Stimulated activated CD4-positive, alpha-beta T cell treated with anti-CD3 and anti-CD28 coated beads, Interleukin-15, amount 100 ng/mL, for 24 hours (primary cell): Measurements from ENCODE around the gene AP3S2.
"Not testable (repeated sequence)": the region's sequence is repeated elsewhere in the genome, so short reads cannot be mapped to it uniquely, and the experiment has no call there.

Experiments
- DNase-seq: peaks from one replicate; pipeline ENCODE4 v3.0.0-alpha.2; 2020

AP3S2 gene

DNA sequence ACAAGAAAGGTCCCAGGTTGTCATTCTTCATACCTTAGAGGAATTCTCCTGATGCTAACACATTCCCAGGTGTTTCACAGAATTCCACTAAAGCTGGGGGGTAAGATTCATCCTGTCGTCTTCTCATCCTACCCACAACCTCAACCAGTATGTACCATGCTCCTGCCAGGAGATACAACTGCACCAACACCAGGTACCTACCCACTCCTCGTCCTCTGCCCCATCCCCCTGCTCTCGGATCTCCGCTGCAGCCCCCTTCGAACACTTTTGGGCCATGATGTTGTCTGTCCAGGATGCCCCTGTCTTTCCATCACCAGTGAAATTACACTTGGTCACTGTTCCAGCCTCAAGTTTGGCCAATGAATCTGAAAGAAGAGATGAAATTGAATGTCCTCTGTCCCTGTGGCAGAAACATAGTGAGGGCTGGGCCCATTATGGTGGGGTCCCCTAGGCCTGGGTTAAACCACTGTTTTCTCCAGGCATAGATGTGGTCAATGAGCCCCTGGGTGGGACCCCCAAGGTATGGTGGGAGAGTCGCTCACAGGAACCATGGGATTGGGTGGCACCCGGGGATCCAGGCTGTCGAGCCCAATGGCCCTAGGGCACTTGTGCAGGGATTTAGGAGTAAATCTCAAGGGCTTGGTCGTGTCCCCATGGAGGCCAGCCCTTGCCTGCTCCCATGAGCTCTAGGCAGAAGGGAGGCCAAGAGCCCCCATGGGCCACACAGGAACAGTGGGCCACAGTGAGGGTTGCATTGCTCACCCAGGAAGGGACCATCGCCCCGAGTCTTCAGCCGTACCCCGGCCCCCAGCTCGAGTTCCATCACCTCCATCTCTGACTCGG is 9.4 kb upstream of the AP3S2 start:
- DNase-seq = no peak

DNA sequence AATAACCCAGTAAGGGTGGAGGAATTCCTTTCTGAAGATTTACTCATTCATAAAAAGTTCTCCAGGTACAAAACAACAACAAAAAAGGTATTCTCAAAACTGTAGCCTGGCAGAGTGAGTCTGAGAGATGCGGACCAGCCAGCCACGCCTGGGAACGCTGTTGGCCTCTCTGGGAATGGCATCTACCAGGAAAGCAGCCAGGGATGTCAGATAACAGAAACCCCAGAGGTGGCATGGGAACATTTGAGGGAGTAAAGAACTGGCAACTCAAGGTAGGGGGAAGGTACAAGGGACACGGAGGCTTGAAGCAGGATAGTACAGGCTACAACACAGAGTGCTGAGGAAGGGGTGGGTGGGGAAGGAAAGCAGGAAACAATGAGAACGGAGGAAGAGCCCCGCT is 7.1 kb upstream of the AP3S2 start:
- no peak for DNase-seq

DNA sequence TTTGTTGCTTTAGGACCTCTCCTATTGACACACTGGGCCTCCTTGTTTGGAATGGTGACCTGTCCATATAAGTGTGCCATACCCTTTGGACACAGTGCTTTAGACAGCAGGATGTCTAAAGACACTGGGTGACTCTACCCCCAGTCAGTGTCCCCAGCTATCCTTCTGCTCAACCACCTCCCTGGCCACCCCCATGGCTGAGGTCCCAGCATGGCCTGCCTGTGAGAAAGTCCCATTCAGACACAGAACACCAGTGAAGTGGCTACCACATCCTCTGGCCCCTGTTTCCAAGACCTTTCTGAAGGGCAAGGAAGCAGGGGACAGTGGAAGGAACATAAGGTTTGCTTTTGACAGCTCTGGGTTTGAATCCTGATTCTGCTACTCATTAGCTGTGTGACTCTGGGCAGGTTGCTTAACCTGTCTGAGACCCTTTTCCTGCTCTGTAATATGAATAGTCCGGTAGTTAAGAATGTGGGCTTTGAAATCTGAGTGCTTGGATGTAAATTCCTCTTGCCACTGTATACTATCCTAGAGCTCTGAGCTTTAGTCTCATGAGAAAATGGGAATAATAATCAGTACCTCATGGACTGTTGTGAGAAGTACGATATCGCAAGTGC is 6.3 kb upstream of the AP3S2 start:
- no peak for DNase-seq

DNA sequence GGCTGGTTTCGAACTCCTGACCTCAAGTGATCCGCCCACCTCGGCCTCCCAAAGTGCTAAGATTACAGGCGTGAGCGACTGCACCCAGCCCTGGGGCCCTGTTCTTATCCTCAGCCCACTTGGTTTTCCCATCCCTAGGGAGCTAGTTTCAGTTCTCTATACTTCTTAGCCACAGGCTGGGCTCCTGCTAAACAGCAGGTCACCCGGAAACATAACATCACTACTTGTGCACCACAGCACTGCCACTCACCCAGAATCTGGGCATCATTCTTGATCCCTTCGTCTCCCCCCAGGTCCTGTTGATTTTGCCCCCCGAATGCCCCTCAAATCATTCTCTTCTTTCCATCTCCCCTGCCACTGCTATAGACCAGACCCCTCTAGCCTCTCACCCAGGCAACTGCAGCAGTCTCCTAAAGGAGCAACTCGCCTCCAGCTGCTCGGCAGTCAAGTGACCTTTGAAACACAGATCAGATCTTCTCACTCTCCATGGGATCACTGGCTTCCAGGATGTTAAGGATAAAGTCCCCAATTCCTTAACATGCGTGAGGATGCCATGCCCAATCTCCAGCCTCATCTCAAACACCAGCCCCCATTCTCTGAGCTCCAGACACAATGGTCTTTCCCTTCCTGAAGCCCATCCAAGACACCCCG is 5.6 kb upstream of the AP3S2 start:
- no peak for DNase-seq

DNA sequence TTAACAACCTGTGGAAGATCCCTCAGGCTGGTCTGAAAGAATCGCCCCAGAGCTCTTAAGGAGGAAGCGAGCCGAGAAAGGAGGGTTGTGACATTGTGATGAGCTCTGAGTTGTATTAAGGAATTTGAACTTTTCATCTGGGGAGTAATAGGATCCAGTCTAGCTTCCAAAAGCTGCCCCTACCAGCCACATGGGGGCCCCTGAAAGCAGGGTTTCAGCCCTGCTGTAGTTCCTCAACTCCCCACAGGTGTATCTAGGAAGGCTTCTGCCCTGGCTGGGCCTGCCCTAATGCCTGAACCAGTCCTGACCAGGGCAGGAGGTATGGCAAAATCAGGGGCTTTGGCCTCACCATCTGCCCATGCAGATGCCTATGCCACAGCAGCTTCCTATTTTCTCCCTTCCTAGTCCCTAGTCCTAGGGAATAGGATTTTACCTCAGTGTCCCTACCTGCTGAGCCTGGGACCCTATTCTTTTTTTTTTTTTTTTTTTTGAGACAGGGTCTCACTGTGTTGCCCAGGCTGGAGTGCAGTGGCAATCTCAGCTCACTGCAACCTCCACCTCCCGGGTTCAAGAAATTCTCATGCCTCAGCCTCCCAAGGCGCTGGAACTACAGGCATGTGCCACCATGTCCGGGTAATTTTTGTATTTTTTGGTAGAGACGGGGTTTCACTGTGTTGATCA is 5.0 kb upstream of the AP3S2 start:
- peak; percentile 57 for DNase-seq

DNA sequence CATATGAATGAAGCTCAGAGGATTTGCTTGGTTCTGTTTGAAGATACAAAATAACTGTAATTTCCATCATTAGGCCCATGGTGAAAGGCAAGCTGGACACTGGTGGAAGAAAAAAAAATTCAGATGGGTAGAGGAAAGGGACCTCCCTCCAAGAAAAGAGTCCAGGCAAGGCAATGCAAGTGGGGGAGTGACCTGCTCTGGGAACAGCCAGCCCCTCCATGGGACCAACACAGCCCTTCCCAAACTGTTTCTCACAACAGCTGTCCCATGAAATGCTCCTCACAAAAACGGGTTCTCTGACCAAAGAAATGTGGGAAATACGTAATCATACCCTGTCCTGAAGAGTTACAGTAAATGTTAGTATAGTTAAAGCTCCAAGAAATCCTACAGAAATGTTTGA is 4.4 kb upstream of the AP3S2 start:
- no peak for DNase-seq

DNA sequence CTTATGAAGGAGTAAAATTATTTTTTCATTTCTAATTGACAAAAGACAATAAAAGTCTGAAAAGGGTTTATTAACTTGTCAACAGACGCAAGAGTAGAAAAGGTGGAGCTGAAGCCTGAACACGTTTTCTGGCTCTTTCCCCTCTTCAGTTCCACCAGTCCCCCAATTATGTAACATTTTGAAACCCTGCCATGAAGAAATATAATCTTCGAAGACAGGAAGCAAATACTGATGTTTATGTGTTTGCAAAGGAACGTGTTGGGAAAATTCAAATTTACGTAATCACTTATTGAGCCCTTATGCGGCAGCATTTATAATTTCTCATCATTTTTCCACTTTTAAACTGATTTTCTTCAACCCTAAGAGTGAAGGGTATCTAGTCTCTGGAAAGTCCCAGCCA is 767 bp downstream of the AP3S2 start:
- no peak for DNase-seq

DNA sequence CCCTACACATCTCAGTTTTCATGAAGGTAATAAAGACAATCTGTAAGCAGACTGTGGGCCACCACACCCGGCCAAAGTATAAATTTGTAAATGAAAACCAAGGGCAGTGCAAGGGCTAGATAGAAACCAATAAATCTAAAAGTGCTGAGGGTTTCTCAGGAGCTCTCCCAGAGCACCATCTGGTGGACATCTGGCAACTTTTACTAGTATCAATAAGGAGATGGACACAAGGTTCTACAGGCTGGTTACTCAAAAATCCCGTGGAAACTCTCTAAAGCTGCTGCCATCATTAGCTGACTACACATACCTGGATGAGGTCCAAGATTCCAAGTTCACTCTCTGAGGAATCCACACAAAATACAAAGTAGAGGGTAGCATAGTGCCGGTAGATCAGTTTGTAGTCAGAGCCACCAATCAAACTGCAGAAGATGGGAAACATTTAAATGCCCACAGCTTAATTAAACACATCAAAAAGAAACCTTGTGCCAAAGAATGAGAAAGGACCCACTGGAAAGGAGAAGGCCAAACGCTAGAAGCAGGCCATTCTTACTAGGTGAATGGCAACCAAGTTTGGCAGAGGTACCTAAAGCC is 5.5 kb downstream of the AP3S2 start:
- DNase-seq = no peak

DNA sequence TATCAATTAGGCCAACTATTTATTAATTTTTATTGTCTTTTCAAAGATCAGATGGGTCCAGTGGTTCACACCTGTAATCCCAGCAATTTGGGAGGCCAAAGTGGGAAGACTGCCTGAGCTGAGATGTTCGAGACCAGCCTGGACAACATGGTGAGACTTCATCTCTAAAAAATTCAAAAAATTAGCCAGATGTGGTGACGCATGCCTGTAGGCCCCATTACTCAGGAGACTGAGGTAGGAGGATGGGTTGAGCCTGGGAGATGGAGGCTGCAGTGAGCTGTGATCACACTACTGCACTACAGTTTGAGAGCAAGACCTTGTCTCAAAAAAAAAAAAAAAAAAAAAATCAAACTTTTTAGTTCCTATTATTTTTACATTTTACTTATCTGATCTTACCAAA is 8.2 kb downstream of the AP3S2 start:
- DNase-seq = no peak

DNA sequence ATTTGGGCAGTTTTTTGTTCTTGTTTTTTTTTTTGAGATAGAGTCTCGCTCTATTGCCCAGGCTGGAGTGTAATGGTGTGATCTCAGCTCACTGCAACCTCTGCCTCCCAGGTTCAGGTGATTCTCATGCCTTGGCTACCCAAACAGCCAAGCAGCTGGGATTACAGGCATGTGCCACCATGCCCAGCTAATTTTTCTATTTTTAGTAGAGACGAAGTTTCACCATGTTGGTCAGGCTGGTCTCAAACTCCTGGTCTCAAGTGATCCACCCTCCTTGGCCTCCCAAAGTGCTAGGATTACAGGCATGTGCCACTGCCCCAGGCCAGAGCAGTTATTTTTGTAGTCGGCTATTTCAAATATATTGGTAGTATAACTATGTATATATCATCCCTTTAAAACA is 8.6 kb downstream of the AP3S2 start:
- DNase-seq = not testable (repeated sequence)

DNA sequence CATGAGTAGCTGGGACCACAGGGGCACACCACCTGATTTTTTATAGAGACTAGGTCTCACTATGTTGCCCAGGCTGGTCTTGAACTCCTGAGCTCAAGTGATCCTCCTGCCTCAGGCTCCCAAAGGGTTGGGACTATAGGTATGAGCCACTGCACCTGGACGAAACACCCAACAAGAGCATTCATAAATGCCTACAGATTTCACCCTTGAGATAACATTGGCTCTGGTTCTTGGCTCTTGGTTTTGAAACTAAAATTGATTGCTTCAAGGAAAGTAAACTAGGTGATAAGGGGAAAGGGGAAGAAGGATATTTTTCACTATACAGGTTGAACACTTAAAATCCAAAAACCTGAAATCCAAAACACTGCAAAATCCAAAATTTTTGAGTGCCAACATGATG is 10.3 kb downstream of the AP3S2 start:
- DNase-seq = no peak

DNA sequence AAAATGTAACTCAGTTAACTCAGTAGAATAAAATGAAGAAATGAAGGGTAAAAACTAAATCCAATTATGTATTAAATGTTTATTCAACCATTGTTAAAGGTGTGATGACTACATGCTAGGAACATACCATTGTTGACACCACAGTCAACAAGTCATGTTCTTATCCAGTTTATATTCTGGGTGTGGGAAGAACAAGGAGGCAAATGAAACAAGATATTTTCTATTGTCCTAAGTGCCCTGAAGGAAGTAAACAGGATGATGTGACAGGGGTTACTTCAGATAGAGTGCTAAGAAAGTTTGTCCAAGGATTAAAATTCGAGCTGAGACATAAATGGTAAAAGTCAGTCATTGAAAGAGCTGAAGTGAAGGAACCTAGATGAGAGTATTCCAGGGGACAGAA is 13.1 kb downstream of the AP3S2 start:
- no peak for DNase-seq

DNA sequence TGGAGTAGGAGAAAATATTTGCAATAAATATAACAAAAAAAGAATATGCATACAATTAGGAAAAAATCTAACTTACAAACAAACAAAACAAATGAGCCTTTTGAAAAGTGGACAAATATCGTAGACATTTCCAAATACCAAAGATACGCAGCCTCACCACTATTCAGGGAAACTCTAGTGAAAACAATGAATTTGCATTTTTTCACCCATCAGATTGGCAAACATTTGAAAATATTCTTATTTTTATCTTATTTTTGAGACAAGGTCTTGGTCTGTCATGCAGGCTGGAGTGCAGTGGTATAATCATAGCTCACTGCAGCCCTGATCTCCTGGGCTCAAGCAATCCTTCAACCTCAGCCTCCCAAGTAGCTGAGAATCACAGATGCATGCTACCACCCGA is 15.5 kb downstream of the AP3S2 start:
- no peak for DNase-seq

DNA sequence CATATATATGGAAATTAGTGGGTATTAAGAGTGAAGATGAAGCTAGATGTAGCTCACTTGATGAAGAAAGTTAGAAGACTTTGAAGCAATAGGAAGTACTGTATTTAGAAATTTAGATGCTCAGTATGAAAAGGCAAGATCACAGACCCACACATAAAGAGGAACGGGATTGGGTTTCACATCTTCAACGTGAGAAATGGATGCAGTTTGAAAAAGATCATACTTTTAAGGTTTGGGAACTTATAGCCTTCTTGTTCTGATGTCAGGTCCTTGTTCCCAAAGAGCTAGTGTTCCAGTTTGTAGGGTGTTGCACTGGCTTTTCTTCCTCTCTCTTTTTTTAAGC is 16.7 kb downstream of the AP3S2 start:
- DNase-seq = no peak

DNA sequence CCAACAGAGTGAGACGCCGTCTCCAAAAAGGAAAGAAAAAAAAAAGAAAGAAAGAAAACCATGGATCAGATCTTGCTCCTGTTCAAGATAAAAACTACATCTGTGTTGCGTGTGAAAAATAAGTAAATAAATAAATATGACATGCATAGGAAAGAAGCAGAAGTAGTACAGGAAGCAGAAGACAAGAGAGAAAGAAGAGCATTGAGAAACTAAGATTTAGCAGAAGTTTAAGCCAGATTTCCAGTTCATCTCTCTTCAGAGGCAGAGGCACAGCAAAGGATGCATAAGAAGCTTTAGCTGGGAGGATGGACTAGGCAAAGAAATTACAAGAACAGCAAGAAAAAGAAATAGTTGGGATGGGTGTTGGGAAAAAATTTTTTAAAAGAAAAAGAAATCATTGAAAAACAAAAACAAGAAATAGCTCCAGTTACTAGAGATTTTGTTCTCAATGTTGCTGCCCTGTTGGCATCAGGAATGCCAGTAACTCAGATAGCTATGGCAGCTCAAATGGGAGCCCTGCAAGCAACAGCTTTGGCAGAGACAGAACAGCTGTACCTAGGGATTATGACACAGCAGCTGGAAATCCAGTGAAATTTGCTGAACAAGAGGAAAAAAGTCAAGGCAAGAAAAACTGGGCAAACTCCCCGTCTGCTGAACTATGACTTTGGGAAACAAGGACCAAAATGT is 17.3 kb downstream of the AP3S2 start:
- DNase-seq = no peak

DNA sequence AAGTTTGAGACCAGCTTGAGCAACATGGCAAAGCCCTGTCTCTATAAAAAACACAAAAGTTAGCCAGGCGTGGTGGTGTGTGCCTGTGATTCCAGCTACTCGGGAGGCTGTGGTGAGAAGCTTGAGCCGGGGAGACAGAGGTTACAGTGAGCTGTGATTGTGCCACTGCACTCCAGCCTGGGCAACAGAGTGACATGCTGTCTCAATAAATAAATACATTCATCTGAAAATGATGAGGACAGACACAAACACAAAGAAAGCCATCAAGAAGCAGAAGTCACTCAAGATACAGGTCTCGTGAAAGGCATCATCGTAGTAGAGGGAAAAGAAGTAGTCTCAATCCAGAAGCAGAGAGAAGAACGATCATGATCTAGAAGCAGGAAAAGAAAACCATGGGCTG is 18.1 kb downstream of the AP3S2 start:
- no peak for DNase-seq

DNA sequence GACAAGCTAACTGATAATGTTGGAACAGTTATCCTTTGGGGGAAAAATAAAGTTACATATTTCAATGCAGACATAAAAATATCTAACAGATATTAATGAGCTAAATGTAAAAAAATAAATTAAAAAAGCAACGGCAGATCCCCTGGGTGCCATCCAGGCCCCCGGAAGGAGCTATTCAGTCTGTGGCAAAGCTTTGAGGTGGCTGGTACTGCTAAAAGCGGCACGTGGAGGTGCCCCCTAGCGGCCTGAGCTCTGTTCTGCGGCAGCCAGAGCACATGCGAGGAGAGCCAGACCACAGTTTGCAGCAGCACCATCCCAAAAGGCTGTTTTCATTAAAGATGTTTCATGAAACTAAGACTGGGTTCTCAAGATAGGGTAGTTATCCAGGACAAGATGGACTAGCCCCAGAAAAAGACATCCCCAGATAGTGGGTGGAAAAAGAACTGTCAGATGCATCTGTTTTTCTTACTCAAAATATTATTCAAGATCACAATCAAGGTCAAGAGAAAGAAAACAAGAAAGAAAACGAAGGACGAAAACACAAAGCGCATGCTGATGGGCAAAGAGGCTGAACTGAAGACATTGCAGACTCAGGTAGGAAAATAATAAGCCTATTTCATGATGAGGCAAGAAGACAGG is 18.7 kb downstream of the AP3S2 start:
- DNase-seq = peak; percentile 90

DNA sequence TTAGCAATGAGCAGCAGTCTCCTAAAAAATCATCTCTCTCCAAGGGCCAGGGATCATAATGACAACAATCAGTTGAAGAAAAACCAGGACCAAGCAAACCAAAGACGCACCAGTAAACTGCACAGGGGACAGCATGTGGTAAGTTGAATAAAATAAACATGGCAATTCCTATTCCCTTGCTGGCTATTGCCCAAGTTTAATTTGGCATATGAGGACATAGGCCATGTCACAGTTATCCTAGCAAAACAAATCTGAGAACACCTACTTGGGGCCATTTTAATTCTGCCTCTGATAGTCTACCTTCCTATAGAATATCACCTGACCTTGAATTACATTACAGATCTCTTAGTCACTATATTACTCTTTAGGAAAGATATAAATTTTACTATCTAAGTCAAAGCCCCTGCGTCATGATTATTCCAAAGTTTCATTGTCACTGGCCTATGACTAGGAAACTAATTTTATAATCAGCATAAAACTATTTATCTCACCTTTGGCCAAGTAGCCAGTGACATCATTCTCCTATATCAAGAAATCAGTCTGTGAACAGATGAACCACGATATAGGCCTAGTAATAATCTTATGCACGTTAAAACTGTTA is 23.0 kb downstream of the AP3S2 start:
- no peak for DNase-seq

DNA sequence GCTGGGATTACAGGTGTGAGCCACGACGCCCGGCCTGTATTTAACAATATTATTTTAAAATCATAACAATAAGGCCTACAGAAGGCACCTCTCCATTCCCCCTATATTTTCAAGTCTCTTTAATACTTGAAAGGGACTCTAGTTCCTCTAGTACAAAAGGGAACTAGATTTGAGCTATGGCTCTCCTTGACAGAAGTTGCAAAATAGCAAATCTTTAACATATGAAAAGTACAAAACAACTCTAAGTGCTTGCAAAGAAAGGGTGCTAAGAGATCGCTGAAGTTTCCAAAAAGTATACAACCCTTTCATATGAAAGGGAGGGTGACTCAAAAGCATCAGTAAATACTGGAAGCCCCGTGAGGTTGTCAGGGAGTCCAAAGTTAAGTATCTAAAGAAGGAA is 23.8 kb downstream of the AP3S2 start:
- DNase-seq = no peak

DNA sequence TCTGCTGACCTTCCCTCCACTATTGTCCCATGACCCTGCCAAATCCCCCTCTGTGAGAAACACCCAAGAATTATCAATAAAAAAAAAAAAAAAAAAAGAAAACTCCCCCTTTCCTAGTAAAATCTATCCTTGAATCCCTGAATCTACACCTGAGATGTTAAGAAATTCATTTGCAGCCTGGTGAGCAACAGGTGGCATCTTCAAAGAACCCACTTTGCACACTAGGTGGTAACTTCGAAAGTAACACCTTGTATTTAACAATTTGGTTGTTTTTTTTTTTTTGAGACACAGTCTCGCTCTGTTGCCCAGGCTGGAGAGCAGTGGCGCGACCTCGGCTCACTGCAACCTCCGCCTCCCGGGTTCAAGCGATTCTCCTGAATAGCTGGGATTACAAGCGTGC is 24.3 kb downstream of the AP3S2 start:
- not testable (repeated sequence) for DNase-seq

DNA sequence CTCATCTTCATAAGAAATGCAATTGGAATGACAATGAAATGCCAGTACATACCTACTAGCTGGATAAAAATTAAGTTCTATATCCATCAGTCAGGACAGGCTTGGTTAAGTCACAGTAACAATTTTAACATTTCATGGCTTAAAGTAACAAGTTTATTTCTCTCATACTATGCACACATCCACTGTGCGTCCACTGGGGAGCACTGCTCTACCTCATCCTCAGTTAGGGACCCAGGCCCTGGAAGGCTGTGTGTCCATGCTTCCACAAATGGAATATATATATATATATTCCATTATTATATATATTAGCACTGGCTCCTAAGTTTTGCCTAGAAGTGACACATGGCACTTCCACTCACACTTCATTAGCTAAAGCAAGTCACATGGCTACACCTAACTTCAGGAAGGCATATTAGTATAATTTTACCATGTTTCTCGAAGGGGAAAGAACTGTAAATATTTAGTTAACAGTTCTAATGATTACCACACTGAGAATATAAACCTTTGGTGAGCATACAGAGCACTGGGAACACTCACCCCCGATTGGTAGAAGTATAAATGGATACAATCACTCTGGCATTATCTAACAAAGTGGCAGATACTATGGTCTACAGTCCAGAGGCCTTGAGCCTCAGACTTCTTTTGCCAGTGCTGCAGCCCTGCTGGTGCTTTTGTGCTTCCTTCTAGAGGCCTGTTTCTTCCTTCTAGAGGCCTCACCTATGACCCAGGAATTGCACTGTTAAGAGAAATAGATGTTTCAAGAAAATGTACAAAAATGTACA is 28.6 kb downstream of the AP3S2 start:
- DNase-seq = no peak
